NCI-H2081 treated with DMSO at 0.1 percent for 48 hours (cell line): ENCODE measurements around the gene LRP4.
"Not testable (repeated sequence)": the region's sequence is repeated elsewhere in the genome, so short reads cannot be mapped to it uniquely, and the experiment has no call there.

Source experiments
- DNase-seq: peaks from one replicate; lab custom pipeline; 2025; lab: John Stamatoyannopoulos, UW

Gene LRP4

DNA sequence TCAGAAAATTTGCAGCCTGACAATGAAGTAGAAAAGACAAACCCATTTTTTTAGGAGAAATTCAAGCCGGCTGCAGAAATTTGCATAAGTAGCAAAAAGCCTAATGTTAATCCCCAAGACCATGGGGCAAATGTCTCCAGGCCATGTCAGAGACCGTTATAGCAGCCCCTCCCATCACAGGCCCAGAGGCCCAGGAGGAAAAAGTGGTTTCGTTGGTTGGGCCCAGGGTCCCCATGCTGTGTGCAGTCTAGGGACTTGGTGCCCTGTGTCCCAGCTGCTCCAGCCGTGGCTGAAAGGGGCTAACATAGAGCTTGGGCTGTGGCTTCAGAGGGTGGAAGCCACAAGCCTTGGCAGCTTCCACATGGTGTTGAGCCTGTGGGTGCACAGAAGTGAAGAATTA is 9.6 kb upstream of the LRP4 start:
- DNase-seq = not testable (repeated sequence)

DNA sequence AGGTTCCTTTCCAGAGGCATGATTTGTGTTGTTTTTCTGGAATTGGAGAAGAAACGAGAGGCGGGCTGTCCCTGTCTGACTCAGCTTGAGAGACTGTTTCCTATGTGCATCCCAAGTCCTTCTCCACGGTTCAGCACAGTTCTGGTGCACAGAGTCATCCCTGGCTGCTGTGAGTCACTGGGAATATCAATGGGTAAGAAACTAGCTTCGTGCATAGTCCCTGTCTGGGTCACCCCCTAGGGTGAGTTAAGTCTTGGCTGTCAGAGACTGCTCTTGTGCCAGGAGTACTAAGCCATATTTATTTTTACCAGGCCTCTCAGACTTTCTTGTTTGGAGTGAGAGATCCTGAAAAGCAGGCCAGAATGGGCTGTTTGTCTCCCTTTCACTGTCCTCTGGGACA is 2.4 kb upstream of the LRP4 start:
- no peak for DNase-seq

DNA sequence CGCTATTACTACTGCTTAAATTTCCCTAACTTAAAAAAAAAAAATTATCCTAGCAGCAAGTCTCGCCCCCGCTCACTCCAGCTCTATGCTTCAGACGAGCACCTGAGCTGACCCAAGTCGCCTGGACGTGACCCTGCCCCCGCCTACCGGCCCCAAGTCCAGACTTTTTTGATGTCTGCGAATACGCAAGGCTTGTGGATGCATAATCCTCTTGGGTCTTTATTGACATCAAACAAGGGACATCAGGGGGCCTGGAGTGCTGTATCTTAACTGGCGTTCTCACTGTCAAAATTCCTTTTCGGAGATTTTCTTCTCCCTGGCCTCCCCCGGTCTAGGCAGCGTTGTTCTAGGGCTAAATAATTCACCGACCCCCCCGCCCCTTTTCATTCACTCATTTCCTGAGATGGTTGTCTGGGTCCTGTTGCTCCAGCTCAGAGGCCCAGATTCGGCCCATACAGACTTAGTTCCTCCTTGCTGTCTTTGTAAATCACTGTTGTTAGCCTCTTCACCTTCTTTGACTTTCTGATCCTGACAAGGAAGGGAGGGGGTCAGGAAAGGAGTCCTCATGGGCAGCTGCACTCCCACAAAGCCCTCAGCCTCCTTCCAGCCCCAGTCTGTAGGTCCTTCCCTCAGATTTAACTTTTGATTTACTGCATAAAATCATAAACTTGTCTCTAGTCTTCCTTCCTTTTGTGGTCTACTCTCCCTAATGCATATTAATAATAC is 601 bp upstream of the LRP4 start:
- no peak for DNase-seq

DNA sequence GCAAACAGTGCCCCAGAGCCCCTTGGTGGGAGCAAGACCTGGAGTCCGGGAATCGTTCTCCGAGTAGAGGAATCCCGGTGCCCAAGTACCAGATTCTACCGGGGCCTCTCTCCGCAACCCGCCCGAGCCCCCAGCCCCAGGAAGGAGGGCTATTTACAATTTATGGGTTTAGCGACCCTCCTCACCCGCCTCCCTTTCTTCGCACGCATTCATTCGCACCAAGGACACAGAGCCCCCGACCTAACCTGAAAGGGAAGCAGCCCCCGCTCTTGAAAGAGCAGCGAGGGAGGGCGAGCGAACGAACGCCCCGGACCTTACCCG is 628 bp downstream of the LRP4 start:
- DNase-seq = no peak

DNA sequence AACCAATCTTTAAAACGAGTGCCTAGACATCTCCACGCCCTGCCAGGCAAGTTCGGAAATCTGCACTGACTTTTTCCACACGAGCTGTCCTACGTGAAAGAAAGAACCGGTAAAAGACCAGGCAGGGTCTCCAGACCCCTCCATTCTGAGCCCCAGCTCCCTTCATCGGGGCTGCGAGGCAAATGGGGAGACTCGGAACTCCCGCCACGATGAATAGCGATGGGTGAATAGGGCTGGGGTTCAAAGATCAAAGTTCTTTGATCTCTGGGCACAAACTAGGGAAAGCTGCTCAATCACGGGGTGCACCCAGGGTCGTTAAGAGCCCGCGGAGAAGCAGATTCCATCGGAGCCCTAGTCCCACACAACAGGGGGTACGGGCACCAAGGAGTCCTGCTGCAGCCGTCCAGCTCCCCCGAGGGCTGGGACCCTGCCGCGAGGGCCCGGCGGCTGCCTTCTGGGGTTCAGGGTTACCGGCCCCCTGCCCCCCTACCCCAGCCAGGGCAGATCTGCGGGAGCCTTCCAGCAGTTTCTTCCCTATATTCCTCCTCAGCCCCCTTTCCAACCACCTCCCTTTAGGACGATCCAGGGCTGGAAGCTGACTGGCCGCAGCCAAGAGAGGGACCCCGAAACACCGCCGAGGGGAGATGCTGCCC is 1.1 kb downstream of the LRP4 start:
- no peak for DNase-seq

DNA sequence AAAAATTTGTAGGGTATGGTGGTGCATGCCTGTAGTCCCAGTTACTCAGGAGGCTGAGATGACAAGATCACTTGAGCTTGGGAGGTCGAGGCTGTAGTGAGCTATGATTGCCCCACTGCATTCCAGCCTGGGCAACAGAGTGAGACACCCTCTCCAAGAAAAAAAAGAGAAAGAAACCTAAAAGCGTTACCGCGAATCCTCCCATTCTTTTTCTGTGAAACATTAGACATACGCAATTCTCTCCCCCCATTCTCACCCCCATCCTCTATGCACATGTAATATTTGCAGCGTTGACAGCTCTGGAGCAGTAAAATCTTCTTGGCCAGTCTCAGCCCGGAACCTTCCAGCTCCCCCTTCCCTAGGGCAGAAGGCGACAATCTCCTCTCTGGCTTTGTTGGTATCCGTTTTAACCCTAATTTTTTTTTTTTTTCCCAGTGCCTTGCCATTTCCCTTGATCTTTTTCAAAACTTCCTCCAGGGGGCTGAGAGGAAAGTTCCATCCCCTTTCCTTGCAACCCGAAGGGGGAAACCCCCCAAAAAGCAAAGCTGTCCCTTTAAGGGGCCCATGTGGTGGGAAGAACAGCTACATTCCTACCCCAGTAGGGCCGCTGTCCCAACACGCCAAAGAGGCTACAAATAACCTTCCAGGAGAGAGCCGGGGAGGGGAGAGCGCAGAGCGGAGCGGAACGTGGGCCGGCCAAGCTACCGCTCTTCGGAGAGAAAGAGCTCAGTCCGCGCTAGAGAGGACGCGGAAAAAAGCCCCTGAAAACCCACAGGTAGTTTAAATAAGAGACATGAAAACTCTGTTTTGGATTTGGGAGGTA is 1.9 kb downstream of the LRP4 start:
- DNase-seq = no peak

DNA sequence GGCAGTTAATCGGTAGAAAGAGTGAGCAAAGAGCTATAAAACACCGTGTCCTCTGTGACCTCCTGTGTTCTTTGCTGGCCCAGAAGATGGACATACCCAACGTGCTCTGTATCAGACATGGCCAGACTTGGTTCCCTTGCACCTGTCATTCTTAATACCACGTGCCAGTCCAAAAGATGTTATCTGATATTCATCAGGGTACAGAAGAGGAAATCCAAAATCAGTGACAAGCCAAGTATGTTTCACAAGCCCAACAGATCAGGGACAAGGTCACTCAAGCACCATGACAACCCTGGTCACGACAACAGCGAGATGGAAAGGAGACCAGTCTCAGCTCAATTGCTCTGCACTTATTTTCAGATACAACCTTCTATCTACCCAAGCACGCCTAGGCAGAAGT is 3.4 kb downstream of the LRP4 start:
- no peak for DNase-seq

DNA sequence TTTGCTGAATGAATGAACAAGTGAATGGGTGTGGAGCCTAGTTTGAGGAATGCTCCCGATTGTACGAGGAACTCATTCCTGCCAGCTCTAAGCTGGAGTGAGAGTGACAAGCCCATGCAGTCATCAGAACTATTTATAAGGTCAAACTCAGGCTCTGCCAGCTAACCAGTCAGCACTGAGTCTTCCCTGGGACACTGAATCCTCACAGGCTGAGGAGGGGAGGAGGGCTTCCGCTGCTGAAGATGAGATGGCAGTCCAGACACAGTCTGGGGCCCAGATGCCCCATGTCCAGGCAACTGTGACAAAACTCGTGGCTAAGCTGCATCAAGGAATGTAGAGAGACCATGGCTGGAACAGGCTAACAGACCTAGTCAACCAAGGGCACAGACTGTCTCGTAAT is 4.0 kb downstream of the LRP4 start:
- no peak for DNase-seq

DNA sequence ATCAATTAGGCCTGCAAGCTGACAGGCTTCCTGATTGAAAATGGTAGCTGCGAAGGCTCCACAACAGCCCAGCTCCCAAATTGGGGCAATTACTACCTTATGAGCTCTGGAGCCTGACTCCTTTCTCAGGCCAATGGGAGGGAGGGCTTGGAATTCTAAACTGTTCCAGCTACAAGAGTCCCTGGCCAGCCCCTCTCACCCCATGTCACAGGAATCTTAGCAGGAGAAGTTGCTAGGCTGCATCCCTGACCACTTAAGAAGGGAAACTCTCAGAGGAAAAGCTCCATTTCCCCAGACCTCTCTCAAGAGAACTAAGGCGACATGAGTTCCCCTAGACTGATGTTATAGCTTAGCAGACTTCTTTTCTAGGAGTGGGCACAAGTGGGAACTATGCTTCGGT is 4.9 kb downstream of the LRP4 start:
- DNase-seq = no peak

DNA sequence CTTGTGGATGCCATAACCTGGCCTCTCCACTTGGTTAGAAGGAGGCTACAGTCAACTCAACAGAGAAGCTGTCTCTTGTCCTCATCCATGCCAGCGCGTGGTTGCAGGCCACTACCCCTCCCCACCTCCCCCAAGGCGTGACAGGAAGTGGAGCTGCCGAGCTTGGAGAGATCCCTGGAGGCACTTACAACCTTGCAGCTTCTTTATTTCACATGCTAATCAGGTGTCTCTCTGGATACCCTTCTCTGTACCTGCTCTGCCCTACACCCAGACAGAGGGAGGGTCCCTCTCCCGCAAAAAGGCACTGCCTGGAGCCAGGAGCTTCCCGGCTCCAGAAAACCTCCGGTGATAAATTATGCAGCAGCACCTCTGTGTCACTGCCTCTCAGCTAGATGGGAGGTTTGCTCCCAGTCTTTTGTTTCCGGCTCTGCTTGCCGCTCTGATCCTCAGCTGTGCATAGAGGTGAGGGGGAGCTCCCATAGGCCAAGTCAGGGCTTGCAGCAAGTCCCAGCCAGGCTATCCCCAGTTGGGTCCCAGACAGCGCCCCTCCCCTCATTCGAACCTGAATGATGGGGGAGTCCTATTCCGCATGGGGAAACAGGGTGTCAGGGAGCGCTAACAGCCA is 5.7 kb downstream of the LRP4 start:
- DNase-seq = peak; percentile 38

DNA sequence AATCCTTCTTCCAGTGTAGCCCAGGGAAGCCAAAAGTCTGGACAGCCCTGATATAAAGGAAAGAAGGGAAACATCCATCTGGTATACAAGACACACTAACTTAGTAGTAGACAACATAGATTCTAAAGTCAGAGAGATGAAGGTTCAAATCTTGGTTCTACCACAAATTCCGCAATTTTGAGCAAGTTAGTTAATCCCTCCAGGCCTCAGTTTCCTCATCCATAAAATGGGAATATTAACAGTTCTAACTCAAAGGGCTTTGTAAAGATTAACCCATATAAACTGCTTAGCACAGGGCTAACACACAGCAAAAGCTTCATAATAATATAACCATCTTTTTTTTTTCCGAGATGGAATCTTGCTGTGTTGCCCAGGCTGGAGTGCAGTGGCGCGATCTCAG is 10.7 kb downstream of the LRP4 start:
- DNase-seq = no peak

DNA sequence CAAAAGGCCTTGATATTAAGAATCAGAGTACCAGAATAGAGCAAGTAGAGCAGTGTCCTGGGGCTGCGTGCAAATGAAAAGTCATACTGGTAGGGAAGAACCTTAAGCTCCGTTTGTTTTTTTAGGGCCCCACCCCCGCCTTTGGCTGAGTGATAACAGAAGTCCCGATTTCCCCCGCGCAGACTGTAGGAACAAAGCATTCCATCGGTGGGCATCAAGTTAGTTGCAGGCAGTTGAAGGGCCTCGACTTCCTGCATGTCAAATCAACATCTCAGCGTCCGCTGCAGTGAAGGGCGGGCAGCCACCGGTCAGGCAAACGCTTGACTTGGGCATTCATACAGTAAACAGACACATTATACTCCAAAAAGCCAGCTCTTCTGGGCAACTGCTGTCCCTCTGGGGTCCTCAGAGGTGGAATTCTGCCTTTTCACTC is 11.7 kb downstream of the LRP4 start:
- no peak for DNase-seq

DNA sequence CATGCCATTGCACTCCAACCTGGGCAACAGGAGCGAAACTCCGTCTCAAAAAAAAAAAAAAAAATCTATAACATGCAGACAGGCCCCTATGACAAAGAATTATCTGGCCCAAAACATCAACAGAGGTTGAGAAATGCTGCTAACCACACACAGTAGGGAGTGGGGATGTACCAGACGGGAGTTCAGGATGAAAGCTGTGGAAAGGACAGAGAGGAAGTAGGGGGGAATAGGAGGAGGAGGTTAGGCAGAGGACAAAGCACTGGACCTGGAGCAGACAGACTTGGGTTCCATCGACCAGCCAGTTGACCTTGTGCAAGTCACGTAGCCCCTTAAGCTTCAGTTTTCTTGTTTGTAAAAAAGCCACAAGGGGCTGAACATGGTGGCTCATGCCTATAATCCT is 12.5 kb downstream of the LRP4 start:
- DNase-seq = no peak

DNA sequence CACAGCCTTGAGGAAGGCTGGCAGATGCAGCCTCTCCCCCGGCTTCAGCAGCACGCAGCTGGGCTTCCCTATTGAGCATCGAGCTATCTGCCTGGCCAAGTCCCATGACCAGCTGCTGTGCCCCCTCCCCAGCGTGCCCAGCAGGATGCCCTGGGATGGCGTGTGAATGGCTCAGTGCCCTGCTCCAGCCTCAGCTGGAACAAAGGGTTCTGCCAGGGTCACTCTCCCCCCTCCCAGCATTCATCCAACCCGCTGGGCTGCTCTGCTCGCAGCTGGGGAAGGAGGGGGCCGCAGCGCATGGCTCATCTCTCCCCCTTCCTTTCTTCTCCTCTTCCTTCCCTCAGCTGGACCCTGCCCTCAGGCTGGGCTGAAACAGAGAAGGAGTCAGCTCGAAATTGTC is 14.5 kb downstream of the LRP4 start:
- no peak for DNase-seq

DNA sequence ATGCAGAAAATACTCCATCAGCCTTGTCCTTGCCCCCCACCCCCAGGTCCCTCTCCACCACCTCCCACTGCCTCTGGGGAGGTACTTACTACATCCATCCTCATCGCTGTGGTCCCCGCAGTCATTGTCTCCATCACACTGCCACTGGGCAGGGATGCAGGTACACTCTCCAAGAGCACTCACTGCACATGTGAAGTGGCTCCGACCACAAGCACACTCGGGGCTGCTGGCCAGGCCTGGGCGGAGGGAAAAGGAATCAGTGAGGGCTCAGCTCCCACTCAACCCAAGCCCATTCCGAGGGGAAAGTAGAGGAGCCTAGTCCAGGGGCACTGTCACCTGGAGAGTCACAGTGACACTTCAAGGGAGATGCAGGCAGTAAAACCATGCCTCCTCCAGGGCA is 15.7 kb downstream of the LRP4 start:
- no peak for DNase-seq

DNA sequence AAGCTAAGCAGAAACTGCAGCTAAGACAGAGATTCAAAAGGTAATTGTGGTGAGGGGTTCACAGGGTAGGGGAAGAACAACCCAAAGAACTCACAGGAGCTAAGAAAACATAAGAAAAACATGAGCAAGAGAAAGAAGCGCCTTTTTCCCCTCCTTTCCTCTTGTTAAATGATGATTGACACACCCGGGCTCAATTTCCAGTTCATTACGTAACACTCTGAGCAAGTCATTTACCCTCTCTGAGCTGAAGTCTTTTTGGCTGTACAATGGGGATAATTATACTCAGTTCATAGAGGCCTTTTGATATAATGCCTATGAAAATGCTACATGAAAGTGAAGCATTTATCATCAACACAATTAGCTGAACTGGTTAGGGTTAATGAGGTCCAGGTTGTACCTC is 17.2 kb downstream of the LRP4 start:
- no peak for DNase-seq

DNA sequence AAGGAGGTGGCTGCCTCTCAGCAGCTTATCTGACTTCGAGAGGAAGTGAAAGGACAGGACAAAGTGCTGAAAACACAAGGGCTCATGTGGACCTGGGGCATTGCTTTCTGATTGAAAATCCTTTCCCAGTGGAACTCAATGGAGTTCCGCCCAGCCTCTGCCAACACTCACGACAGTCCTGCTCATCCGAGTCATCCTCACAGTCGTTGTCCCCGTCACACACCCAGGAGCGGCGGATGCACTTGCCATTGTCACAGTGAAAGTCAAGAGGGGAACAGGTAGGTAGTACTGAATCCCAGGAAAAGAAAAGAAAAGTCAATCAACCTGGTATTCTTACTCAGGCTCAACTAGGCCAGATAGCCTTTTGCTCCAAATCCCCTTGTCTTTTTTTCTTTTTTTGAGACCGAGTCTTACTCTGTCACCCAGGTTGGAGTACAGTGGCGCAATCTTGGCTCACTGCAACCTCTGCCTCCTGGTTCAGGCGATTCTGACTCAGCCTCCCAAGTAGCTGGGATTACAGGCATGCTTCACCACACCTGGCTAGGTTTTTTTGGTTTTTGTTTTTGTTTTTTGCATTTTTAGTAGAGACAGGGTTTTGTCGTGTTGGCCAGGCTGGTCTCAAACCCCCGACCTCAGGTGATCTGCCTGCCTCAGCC is 18.1 kb downstream of the LRP4 start:
- no peak for DNase-seq

DNA sequence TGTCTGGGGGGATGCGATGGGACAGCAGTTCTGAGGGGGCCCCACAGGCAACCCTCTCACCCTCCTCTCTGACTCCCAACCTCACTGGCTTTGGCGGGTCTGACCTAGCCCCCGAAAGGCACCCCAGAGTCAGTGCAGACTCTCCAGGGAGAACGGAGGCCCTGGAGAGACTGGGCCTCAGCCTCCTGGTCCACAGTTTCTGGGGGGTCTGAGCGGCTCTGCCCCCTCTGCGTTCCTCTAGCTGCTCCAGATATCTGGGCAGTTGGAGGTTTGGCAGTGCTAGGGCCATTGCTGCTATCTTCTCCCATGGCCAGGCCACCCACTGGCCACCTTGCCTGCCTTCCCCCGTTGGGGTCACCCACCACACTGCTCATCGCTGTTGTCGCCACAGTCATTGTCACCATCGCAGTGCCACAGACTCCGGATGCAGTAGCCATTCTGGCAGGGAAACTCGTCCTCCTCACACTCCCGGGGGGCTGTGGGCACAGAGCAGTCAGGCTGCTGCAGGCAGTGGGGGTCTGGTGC is 18.8 kb downstream of the LRP4 start:
- DNase-seq = no peak

DNA sequence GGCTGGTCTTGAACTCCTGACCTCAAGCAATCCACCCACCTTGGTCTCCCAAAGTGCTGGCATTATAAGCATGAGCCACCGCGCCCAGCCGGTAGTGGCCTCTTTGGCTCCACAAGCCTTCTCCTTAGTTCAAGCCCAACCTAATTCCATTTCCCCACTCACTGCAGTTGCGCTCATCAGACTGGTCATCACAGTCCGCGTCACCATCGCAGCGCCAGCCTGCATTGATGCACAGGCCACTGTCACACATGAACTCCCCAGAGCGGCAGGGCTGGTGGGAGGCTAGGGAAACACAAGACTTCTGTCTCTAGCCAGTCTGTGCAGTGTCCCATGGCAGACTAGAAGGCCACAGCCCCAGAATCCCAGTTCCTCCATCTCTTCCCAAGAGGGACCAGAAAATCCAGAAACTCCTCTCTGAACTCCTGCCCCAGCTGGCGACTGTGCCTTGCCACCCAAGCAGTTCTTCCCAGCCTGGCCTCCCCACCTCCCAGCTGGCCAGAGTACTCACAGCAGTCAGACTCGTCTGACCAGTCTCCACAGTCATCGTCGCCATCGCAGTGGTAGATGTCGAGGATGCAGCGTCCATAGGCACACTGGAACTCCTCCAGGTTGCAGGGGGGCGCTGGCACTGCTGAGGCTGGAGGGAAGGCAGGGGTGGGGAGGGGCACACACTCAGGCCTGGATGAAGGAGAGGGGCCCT is 19.8 kb downstream of the LRP4 start:
- DNase-seq = no peak

DNA sequence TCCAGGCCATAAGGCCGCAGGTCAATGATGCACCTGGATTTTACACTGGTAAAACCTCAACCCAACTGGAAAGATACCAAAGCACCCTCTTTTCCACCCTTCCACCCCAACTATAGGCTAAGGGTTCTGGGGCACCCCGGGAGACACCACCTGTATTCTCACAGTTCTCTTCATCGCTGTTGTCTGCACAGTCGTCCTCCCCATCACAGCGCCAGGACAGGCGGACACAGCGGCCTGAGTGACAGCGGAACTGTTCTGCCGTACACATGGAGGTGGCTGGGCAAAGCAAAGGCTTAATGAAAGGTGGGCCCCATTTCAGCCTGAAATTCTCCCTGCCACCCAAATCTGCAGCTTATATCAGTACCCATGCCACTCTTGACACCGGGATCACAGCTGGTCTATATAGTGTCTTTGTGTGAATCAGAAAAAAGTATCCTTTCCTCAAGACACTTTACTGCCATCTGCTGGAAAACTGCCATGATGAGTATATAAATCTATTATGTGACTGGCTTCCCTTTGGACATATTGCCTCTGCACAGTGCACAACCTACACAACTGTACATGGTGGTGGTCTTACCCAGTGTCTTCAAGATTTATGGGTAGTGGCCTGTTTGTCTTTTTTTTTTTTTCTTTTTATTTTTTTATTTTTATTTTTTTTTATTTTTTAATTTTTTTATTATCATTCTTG is 21.5 kb downstream of the LRP4 start:
- DNase-seq = peak; percentile 20

DNA sequence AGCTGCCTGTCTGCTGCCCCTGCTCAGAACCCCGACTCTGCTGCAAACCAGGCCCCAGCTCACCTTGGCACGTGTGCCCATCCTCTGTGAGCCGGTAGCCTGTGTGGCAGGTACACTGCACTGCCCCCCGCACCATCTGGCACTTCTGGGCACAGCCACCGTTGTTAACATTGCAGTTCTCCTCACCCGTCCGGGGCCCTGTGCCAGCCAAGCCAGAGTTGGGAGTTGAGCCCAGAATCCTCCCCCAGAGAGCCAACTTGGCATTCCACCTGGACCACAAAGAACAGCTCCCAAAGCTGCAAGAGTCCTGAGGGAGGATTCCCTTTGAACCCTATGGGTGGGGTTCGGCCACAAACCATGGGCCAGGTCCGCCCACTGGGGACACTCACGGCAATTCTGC is 22.5 kb downstream of the LRP4 start:
- no peak for DNase-seq
